HAP-1 (cell line): ENCODE data around the gene SLC39A11.
A peak's percentile ranks its signal among the peaks of the same experiment; 100 is the strongest.
"Not testable (repeated sequence)": the region's sequence is repeated elsewhere in the genome, so short reads cannot be mapped to it uniquely, and the experiment has no call there.

ENCODE experiments used
- DNase-seq, 2 experiments: peaks; one replicate each; pipeline ENCODE4 v3.0.0-alpha.2; 2016 to 2020; ENCODE audit warnings: low spot score in 2 of 2
- H3K27me3 ChIP-seq: fragments of 250-450 bp; sonication (Bioruptor Pico); 2 replicates; pipeline ENCODE4 v1.5.1; 2020; ENCODE audit warnings: low read depth, mild to moderate bottlenecking, moderate library complexity
- H3K36me3 ChIP-seq: fragments of 250-450 bp; sonication (Bioruptor Pico); replicated peaks from 2 replicates; pipeline ENCODE4 v1.5.1; 2020; ENCODE audit warnings: mild to moderate bottlenecking
- H3K4me1 ChIP-seq: fragments of 250-450 bp; sonication (Bioruptor Pico); 2 replicates; pipeline ENCODE4 v1.5.1; 2020; ENCODE audit warnings: mild to moderate bottlenecking
- H3K4me3 ChIP-seq: fragments of 250-450 bp; sonication (Bioruptor Pico); 2 replicates; pipeline ENCODE4 v1.5.1; 2020; ENCODE audit warnings: mild to moderate bottlenecking, moderate library complexity
- H3K9me3 ChIP-seq: fragments of 250-450 bp; sonication (Bioruptor Pico); 2 replicates; pipeline ENCODE4 v1.5.1; 2020; ENCODE audit warnings: mild to moderate bottlenecking, moderate library complexity
- in situ Hi-C: fragments of 300-500 bp; cut with MboI; formaldehyde crosslinking; loops from 3 replicates; pipeline ENCODE4 v1.14.3; 2020; ENCODE audit warnings: low sequenced_read_pairs, inconsistent platforms, mixed read lengths

The SLC39A11 gene

GRCh38 chr17:73099511-73099910 is 7.0 kb upstream of the SLC39A11 start:
- H3K4me3 ChIP-seq = no peak overlapping the region
- no peak for DNase-seq
- in situ Hi-C loops = no loop called here
- H3K9me3 ChIP-seq = no peaks in the 10 kb centered on the region
- H3K36me3 ChIP-seq = no peaks in the 10 kb centered on the region
- H3K4me1 ChIP-seq = no peaks in the 10 kb centered on the region
- peaks cover 2% of the 10 kb centered on the region; the same call in 1 of the 2 replicates for H3K27me3 ChIP-seq

GRCh38 chr17:73098919-73099318 is 6.4 kb upstream of the SLC39A11 start:
- H3K9me3 ChIP-seq = no peaks in the 10 kb centered on the region
- no peaks in the 10 kb centered on the region for H3K36me3 ChIP-seq
- H3K4me3 ChIP-seq = no peak overlapping the region
- DNase-seq = no peak
- in situ Hi-C loops = no loop called here
- H3K4me1 ChIP-seq = no peaks in the 10 kb centered on the region
- peaks cover 2% of the 10 kb centered on the region; the same call in 1 of the 2 replicates for H3K27me3 ChIP-seq

DNA sequence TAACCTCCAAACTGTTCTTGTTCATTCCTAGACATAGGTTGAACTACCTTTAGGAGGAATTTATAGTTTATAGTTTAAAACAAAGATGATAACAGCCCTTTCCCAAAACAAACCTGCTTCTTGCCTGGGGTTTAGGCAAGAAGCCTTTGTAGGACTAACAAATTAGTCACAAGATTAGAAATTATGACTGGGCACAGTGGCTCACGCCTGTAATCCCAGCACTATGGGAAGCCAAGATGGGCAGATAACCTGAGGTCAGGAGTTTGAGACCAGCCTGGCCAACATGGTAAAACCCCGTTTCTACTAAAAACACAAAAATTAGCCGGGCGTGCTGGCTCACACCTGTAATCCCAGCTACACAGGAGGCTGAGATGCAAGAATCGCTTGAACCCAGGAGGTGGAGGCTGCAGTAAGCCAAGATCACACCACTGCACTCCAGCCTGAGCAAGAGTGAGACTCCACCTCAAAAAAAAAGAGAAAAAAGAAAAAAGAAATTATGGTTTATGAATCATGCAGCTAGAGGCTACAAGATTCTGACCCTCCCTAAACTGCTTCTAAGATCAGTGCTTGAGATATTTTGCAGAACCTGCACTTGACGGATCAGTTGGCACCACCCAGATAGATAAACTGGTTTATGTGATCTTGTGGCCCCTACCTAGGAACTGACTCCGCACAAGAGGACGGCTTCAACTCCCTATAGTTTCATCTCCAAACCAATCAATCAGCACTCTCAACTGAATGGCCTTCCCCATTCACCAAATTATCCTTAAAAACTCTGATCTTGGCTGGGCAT is 5.7 kb upstream of the SLC39A11 start:
- H3K4me3 ChIP-seq, DNase-seq, H3K27me3 ChIP-seq, in situ Hi-C loops, H3K4me1 ChIP-seq, H3K36me3 ChIP-seq, H3K9me3 ChIP-seq: not testable (repeated sequence)

DNA sequence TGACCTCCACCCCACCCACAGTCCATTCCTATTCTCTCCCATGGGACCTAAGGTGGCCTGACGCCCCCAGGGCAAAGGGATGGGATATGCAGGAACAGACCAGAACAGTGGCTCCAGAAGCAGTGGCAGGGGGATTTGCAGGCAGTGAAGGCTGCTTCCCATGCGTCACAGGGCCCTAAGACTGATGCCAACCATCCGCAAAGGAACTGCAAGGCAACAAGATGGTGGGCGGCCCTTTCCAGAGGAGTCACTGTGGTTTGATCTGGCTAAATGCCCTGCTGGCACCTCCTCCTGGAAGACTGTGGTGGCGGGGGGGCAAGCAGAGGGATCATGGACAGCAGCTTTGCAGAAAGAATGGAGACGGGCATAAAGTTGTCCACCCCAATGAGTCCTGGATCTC is 4.4 kb upstream of the SLC39A11 start:
- in situ Hi-C loops = no loop called here
- Histone ChIP-seq H3K36me3 (no peaks in the 10 kb centered on the region), H3K27me3 (peaks cover 2% of the 10 kb centered on the region; the same call in 1 of the 2 replicates), H3K9me3 (no peaks in the 10 kb centered on the region), H3K4me3 (no peak overlapping the region), H3K4me1 (peaks cover 3% of the 10 kb centered on the region)
- no peak for DNase-seq

- Histone ChIP-seq H3K27me3 (peaks cover 2% of the 10 kb centered on the region; the same call in 1 of the 2 replicates), H3K4me1 (peaks cover 10% of the 10 kb centered on the region), H3K9me3 (no peaks in the 10 kb centered on the region), H3K4me3 (no peak overlapping the region), H3K36me3 (no peaks in the 10 kb centered on the region)
- DNase-seq = no peak
- in situ Hi-C loops = no loop called here
These were observed 3.7 kb upstream of the SLC39A11 start for GRCh38 chr17:73096211-73096610.

DNA sequence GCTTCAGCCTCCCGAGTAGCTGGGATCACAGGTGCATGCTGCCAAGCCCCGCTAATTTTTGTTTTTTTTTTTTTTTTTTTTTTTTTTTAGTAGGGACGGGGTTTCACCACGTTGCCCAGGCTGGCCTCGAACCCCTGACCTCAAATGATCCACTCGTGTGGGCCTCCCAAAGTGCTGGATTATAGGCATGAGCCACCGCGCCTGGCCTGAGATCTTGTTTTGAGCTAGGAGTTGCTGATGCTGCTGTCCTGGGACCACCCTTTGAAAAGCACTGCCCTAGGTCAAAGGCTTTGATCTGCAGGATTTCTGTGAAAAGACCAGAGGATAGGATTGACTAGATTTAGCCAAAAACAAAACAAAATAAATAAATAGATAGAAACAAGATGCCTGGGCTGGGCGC is 798 bp upstream of the SLC39A11 start:
- in situ Hi-C loops = no loop called here
- H3K4me1 ChIP-seq = peaks cover 11% of the 10 kb centered on the region
- no peak overlapping the region for H3K4me3 ChIP-seq
- DNase-seq = no peak
- no peaks in the 10 kb centered on the region for H3K36me3 ChIP-seq
- H3K27me3 ChIP-seq = peaks cover 2% of the 10 kb centered on the region; the same call in 1 of the 2 replicates
- no peaks in the 10 kb centered on the region for H3K9me3 ChIP-seq

DNA sequence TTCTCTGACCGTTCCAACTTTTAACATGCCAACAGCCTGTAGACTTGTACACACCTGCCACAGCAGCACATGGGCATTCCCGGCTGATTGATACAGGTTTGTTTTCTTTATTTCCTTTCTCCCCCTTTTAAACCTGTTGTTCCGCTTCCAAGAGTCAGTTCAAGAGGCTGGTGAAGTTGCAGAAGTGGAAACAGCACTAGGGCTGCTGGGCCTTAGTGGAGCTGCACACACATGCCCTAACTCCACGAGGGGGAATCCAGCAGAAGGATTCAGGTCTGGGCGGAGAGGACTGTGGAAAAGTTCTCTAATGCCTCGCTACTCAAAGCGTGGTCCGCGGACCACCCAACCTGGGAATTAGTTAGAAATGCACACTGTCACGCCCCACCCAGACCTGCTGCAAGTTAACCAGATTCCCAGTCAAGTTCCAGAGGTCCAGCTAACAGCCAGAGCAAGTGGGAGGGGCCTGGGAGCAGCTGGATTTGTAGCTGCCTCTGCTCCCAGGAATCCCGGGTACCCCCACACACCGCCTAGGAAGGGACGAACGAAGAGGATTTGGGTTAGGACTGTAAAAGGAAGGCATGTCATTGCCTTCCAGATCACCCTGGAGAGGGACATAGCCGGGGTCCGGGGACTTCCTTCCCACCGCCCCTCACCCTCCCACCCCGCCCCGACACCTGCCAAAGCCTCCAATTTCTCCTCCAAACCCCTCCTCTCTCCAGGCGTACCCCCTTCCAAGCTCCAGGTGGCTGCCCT is 542 bp downstream of the SLC39A11 start:
- DNase-seq = peak; percentile 18 to 64
- in situ Hi-C loops = no loop called here
- H3K4me1 ChIP-seq = peaks cover 11% of the 10 kb centered on the region
- no peaks in the 10 kb centered on the region; the same call in 1 of the 2 replicates for H3K36me3 ChIP-seq
- no peaks in the 10 kb centered on the region for H3K27me3 ChIP-seq
- H3K9me3 ChIP-seq = no peaks in the 10 kb centered on the region
- peak overlapping the region; percentile 60 for H3K4me3 ChIP-seq

DNA sequence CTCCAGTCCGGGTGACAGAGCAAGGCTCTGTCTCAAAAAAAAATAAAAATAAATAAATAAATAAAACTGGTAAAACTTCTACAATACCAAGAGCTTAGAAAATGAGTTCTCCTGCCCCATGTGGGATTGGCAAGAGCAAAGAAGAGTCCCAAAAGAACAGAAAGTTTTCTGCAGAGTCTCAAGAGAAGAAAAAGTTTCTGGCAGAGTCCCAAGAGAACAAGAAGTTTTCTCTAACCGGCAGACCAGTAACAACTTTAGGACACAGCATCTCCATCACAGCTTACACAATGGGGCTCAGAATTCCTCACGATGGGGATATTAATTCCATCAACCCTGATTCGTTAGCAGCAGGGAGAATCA is 1.1 kb downstream of the SLC39A11 start:
- no peak for DNase-seq
- peak overlapping the region; percentile 60 for H3K4me3 ChIP-seq
- H3K4me1 ChIP-seq = peaks cover 11% of the 10 kb centered on the region
- in situ Hi-C loops = no loop called here
- no peaks in the 10 kb centered on the region; the same call in 1 of the 2 replicates for H3K36me3 ChIP-seq
- no peaks in the 10 kb centered on the region for H3K9me3 ChIP-seq
- no peaks in the 10 kb centered on the region for H3K27me3 ChIP-seq

DNA sequence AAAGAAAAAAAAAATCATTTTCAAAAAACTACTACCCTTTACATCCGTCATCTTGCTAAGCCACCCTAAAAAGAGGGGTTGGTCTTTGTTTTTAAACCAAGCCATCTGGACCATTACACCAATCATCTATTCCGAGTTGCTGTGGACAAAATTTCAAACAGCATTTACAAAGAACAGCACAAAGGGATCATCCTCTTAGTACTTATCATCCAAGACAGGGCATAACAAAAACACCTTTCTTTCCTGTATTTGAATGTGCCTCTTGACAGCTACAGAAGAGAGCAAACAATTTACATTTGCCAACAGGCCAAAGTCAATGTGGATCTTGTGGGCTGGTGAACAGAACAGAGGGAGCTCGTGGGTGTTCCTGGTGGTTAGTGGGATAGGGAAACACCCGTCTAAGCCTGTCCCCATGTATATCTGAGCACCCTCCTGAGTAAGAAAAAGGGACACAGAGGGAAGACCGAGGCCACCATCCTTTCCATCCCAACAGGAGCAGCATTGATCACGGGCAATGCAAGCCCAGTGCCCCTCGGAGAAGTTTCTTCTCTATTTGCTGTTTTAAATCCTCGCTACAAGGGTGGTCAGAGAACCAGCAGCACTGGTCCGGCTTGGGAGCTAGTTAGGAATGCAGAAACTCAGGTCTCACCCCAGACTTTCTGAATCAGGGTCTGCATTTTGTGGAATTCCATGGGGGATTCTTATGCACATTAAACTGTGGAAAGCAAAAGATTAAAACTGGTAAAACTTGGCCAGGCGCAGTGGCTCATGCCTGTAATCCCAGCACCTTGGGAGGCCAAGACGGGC is 1.9 kb downstream of the SLC39A11 start:
- DNase-seq = peak in 1 of 2 experiments; percentile 31
- Histone ChIP-seq H3K9me3 (no peaks in the 10 kb centered on the region), H3K27me3 (no peaks in the 10 kb centered on the region), H3K4me1 (peaks cover 11% of the 10 kb centered on the region), H3K36me3 (no peaks in the 10 kb centered on the region; the same call in 1 of the 2 replicates), H3K4me3 (no peak overlapping the region)
- in situ Hi-C loops = no loop called here

GRCh38 chr17:73089322-73090317 is 2.9 kb downstream of the SLC39A11 start:
- in situ Hi-C loops = no loop called here
- H3K36me3 ChIP-seq = peaks cover under 1% of the 10 kb centered on the region; the same call in 1 of the 2 replicates
- H3K9me3 ChIP-seq = no peaks in the 10 kb centered on the region
- H3K4me1 ChIP-seq = peaks cover 11% of the 10 kb centered on the region
- H3K27me3 ChIP-seq = no peaks in the 10 kb centered on the region
- no peak overlapping the region for H3K4me3 ChIP-seq
- no peak for DNase-seq

DNA sequence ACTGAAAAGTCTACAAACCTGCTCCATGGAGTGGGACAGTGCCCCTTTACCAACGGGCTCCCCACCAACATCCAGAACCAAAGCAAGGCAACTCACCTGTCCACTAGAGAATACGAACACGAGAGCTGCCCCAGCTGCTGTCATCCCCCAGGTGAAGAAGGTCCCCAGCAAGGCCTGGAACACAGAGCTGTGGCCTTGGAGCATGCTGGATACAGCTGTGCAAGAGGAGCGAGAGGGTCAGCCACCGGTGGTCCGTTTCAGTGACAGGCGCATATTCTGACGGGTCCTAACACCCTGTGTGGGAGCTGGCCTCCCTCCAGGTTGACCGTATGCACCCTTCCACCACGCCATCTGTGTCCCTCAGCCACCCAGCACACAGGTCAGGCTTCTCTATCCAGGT is 3.9 kb downstream of the SLC39A11 start:
- peaks cover 11% of the 10 kb centered on the region for H3K4me1 ChIP-seq
- no peak overlapping the region for H3K4me3 ChIP-seq
- DNase-seq = no peak
- H3K36me3 ChIP-seq = peaks cover 4% of the 10 kb centered on the region; the same call in 1 of the 2 replicates
- H3K27me3 ChIP-seq = no peaks in the 10 kb centered on the region
- no peaks in the 10 kb centered on the region for H3K9me3 ChIP-seq
- in situ Hi-C loops = no loop called here

- Histone ChIP-seq H3K36me3 (peaks cover 13% of the 10 kb centered on the region), H3K9me3 (no peaks in the 10 kb centered on the region), H3K4me1 (no peaks in the 10 kb centered on the region), H3K27me3 (no peaks in the 10 kb centered on the region), H3K4me3 (no peak overlapping the region)
- in situ Hi-C loops = no loop called here
- no peak for DNase-seq
These were observed 9.1 kb downstream of the SLC39A11 start for GRCh38 chr17:73083432-73083831.

- in situ Hi-C loops = no loop called here
- Histone ChIP-seq H3K27me3 (no peaks in the 10 kb centered on the region), H3K4me3 (no peak overlapping the region), H3K4me1 (no peaks in the 10 kb centered on the region), H3K9me3 (no peaks in the 10 kb centered on the region), H3K36me3 (0 out of 2 replicates have a peak, but pooled peaks cover under 1% of the 10 kb centered on the region)
- no peak for DNase-seq
These were observed 17.9 kb downstream of the SLC39A11 start for GRCh38 chr17:73074566-73074965.
